ENCODE results near the gene PDE7B.

Gene PDE7B

DNA sequence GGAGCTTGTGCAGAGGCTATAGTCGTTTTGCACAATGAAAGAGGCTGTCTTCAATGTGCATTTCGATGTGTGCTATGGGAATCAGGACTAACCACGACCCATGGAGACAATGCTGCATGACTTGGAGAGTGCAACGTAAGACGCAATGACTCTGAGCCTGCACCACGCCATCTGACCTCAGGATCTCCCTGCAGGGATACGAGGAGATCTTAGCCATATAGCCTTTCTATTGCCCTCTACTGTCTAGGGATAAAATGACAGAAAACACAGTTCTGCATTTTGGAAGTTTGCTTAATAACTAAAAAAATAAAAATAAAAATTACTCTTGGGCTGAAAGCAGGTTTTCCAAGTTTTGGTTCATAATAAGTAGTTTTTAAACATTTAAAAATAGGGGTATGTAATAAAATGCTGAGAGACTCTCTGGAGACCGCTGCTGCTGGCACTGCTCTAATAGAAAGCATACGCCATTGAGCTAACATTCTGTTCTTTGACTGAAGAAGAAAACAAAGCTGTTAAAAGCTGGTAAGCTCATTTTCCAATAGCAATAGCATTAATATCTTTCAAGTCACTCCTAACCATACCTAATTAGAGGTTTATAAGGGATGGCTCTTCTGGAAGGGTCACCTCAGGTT is 87.2 kb downstream of the PDE7B start:
- DNase-seq = no peak

DNA sequence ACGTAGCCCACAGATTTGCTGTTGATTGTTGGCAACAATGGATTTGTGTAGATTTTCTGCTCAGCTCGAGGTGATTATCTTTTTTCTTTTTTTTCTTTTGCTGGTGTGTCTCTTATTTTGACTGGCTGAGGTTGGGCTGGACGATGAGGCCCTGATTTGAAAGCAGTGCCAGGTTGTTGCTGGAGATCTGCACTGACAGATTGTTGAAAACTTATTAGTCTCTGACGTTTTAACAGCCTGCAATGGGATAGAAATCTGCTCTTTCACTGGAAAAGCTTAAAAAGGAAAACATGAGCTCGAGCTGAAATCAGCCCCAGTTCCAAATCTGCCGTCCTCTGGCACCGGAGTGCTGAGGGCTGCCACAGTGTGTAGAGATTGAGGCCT is 87.7 kb downstream of the PDE7B start:
- no peak for DNase-seq

DNA sequence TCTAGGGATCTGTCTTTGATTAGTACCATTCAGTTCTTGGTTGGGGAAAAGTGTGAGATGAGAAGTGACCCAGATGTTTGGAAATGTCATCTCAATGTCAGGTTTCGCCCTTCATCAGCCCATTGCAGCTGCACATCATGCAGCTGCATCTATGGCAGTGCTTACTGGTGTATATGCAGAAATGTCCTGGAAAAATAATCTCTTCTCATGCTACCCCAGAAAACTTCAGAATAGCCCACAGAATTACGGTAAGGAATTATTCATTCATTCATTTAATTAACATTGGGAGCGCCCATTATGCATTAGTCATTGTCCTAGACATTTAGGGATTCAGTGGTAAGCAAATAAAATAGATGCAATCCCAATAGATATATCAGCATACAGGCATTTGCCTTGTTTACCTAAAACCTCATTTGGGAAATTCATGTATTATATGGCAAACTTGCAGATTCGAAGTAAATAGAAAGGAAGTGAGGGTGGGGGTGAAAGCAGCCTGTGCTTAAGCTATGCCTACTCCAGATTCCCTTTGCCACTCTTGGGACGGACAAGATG is 89.2 kb downstream of the PDE7B start:
- no peak for DNase-seq

DNA sequence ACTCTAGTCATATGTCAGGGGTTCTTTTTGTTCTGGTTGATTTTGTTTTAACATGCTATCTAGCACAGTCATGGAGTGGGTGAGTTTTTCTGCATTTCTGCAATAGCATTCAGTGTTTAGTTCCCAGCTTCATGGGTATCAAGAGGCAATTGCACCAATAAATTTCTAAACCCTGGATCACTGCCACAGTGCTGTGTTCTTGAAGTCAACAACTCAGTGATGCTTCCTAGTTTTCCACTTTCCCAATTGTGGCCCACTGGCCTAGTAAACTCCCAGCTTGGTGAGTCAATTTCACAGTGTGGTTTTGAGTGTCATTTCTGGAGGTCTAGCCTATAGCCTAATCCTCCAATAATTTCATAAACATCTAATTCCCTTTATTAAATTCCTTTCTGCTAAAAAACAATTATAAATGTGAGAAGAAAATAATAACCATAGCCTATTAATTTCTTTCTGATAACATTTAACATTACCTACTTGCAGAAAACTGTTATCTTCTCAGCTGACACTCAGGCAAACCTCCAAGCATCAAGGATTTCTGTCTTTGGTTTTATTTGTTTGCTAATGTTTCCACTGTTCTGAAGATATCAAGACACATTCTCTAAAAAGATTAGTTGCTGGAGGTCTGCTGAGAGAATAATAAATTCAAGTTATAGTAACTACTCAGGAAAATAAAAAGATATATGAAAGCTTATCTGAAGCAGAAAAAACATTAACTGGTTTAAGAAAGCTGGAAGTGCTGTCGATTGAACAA is 89.9 kb downstream of the PDE7B start:
- DNase-seq = no peak

DNA sequence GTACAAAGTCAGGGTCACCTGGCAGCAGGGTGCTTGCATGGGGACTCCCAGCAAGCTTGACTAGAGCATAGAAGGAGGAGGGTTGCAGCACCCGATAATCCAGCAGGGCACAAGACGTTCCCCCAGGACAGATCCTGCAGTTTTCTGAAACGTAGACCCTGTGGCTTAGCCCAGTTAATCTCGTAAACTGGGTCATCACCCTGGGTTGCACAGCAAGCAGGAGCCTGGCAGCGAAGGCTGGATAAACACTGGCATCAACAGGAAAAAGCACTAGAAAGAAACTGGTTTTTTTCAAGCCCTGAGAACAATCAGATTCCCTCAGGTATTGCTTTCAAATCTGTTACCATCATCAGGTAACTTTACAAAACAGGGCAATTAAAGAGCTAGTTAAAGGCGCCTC is 92.6 kb downstream of the PDE7B start:
- DNase-seq = no peak

DNA sequence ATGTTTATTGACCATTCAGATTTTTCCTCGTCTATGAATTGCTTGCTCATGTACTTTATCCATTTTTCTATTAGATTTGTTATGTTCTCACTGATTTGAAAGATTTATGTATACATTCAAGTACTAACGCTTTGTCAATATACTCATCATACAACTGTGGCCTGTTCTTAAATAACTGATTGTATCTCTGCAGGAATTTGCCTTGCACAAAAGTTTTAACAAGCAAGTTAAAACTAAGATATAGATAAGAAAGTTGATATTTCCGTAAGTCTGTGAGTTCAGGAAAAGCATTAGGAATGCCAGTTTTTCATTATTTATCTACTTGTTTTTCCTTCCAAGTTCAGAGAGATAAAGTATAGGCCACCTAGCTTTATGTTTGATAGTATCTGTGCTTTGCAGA is 95.2 kb downstream of the PDE7B start:
- no peak for DNase-seq

DNA sequence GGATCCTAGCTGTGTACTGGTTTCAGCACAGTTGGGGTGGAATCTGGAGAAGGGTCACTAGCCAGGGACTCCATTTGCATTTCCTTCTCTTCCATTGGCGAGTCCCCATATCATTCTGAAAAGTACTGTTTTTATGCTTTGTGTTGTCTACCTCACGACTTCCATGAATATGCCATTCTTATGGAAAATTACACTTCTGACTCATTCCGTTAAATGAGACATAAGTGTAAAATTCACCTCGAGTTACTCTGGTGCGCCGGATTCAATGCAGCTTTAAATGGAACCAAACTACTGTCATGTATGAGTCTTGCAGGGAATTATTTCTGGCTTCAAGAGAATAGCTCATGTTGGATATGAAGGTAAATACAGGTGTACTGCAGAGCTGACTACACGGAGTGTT is 99.2 kb downstream of the PDE7B start:
- no peak for DNase-seq

DNA sequence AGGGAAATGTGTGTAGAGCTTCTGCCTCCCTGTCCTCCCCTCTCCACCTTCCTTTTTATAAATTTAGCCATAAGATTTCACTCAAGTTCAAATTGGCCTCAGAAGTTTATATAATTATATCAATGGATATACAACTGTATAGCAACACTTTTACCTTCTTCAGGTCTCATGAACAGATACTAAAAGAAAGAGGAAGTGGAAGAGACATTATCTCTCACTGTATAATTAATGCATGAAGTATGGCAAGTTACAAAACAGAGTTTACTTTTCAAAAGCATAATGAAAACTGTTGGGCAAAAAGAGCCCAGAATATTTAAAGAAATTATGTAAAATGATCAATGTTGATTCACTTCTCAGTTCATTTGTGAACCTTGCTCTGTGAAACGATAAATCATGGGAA is 99.7 kb downstream of the PDE7B start:
- DNase-seq = no peak

DNA sequence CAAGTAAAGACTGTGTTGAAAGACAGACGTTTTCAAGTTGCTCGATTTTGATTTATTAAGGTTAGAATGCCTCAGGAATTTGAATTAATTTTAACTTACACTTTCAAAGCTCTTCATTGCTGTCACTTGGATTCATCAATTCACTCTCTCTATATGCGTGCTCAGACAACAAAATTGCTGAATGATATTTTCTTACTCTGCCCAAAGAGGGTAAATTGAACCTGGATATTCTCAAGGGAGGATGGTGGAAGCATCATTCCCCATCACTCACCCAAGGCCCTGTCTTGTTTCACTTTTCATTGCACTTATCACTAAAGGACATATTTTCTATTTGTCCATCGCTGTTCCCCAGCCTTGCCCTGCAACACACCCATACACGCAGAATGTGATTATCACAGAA is 102.3 kb downstream of the PDE7B start:
- no peak for DNase-seq

DNA sequence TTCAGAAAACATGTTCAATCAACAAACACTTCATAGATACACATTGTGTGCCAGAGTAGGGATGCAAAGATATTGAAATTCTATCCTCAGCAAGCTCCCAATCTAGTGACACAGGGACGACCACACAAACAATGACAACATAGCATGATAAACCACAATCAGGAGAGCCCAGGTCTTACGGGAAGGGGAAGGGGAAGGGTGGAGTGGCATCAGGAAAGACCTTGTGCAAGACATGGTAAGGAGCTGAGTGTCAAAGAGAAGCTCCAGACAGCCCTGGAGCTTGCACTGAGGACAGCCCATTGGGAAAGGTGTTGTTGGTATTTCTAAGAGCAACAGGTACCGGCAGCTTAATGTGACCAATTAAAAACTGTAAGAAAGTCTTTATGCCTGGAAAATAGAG is 103.6 kb downstream of the PDE7B start:
- DNase-seq = no peak

DNA sequence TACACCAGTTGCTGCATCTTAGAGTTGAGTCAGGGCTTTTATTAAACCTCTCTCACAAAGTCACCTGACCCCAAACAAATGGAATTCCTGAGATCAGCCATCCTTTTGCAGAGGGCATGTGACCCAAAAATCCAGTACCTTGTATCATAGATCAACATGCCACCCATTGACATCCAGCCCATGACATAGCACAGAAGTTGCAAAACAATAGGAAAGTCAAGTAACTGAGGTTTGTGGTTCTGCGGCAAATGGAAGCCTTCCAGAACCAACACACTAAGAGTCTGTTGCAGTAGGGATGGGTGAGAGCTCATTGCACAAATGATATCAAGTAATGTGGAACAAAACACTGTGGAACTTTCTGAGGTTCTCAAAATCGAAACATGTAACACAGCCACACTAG is 111.2 kb downstream of the PDE7B start:
- no peak for DNase-seq

DNA sequence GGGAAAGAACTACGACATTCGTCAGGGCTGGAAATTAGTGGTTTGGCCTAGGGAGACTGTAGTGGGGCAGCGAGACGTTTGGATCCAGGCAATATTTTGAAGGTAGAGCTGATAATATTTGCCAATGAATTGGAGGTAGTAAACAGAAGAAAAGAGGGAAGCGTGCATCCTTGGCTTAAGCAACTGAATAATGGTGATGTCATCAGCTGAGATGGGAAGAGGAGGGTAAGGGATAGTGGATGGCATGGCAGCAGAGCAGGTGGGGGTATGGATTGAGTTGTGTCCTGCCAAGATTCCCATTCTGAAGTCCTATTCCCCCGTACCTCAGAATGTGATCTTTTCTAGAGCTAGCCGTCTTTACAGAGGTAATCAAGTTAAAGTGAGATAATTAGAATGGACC is 119.2 kb downstream of the PDE7B start:
- DNase-seq = no peak

DNA sequence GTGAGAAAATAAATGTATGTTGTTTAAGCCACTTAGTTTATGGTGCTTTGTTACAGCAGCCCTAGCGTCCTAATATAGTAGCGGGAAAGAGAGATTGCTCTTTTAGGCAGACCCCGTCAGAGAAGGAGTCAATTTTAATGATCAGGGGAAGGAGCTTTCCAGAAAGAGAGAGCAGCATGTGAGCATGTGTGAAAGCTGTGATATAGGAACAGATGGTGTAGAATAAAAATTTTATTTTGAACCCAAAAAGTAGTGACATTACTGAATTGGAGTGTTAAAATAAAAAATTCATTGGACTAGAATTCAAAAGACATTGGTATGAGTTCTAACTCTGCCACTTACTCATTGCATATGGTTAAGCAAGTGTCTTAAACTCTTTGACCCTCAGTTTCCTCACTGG is 119.8 kb downstream of the PDE7B start:
- no peak for DNase-seq

DNA sequence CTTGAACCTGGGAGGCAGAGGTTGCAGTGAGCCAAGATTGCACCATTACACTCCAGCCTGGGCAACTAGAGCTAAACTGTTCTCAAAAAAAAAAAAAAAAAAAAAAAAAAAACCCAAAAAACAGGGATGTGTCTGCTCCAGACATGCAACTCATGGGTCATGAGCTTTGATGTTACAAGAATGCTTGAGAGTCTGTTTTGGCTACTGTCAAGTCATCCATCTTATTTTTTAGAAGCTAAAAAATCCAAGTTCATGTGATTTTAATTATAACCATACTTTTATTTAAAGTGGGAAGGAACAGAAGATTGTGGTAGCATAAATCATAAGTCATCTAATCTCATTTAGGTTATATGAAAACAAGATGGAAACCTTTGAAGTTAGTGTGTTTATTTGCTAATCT is 120.6 kb downstream of the PDE7B start:
- no peak for DNase-seq

DNA sequence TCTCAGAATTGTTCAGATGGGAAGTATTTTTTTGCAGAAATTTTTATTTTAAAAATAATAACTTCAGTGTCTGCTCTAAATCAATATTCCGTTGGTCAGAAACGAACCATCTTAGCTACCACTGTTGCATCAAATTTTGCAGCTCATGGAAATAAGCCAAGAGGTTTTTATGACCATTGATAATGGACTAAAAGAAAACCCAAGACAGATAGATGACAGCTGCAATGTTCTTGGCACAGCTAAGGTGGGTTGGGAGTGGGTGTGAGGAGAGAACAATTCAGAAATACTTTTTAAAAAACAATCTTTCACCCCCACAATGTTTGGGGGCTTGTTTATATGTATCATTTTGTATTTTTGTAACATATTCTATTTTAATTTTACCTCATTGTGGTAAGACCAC is 121.1 kb downstream of the PDE7B start:
- no peak for DNase-seq

DNA sequence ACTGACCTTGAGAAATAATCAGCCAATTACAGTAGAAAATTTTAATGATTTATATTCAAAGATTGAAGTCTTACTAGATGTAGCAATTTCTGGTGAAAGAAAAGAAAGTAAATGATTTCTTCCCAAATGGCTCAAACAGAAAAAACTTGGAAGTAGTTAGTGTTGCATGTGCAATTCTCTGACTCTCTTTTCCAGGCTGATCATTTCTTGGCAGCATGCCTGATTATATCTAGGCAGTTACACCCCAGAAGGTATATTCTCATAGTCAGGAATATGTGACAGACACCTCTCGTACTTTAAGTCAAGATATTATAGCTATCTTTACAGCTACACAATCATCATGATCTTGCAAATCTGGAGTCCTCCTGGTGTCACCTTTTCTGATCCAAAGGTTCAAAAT is 122.9 kb downstream of the PDE7B start:
- DNase-seq = no peak

DNA sequence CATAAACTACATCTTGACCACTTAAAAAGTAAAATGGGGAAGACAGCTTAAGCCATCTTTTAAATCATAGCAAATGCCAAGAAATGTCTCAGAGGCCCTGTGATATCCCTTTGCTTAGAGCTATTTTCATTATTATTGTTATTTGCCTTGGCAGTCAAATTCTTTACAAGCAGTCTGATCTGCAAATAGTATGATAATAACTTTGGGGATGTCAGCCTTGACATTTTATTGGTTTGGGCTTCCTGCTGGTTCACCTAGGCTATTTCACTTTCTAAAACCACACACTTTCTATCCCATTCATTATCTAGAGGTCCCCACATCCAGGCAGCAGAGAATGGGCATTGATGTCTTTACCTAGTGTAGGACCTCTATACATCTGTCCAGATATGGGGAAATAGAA is 125.1 kb downstream of the PDE7B start:
- DNase-seq = no peak

DNA sequence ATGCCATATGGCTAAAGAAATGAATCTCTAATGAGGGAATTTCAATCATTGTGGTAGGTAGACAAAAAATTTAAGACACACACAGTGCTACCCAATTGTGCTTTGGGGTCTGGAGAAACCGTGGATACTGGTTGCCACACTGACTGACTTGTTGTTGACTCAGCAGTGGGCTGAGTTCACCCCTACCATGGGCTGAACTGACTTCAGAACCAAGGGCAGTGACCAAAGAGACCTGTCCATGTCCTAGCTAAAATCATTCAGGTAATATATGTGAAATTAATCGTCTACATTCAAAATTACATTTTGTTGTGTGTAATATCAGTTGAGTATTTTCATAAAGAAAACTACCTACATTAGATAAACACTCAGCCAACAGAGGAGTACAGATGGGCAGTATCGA is 131.6 kb downstream of the PDE7B start:
- no peak for DNase-seq

DNA sequence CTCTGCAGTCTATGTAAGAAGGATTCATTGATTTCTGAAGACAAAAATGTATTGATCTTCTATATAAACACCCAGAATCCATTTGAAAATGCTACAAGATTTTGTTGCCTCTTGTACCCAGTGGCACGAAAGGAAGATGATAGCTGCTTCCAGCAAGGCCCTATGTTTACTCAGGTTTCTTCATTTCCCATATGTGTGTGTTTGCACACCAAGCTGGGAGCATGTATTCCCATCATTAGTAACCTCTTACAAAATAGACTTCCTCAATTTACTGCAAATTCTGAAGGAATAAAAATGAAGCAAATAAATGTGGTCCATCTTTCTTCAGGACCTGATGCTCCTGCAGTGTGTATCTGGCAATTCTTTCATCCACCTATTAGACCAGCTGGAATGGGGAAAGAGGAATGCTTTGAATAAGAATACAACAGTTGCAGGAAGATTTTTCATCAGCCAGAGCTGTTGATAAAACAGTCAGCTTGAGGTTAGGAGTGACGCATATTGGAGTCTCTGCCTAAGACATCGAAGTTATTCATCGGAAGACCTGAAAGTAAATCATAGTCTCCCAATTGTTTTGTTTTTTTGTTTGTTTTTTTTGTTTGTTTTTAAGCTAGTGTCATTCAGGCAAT is 132.3 kb downstream of the PDE7B start:
- DNase-seq = no peak

DNA sequence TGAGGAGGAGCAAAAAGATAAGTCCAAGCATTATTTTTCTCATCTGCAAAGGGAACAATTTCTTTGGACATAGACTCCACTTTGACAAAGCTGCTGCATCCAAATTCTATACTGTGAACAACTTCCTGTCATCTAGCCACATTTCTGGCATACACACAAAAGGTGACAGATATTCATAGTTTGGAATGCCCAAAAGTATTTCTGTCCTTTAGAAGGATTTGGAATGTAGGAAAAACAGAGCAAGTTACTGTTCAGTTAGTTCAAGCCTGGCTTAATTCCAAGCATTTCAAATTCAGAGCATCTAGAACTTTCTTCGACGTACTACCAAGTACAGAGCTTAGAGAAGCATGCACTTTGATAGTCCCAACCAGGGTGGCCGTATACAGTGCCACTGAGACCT is 134.0 kb downstream of the PDE7B start:
- no peak for DNase-seq

DNA sequence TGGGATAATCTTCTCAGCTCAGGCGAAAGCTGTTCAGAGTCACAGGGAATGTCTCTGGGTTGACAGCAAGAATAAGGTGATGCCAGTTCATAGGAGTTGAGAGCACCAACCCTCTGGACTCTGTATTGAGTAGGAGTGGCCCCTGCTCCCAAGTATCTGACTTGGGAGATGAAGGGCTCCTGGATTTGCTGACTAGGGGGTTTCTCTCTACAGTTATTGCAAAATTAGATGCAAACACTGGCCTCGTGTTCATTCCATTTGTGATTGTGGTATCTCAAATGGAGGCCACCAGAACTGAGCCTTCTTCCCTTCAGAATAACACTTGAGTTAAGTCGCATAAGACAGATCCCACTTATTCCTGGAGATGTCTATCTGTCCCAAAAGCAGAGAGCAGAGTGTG is 135.7 kb downstream of the PDE7B start:
- DNase-seq = no peak

DNA sequence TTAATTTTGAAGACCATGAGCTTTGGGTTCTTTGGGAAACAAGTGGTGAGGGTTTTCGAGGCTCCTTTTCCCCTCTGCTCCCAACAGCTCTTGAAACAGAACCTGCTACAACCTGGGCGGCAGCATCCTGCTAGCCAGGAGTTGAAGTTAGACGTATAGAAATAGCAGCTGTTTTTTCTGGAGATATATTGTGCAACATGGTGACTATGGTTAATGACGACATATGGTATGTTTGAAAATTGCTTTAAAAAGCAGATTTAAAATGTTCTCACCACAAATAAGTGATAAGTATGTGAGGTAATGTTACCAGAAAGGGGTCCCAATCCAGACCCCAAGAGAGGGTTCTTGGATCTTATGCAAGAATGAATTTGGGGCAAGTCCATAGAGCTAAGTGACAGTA is 138.9 kb downstream of the PDE7B start:
- no peak for DNase-seq

DNA sequence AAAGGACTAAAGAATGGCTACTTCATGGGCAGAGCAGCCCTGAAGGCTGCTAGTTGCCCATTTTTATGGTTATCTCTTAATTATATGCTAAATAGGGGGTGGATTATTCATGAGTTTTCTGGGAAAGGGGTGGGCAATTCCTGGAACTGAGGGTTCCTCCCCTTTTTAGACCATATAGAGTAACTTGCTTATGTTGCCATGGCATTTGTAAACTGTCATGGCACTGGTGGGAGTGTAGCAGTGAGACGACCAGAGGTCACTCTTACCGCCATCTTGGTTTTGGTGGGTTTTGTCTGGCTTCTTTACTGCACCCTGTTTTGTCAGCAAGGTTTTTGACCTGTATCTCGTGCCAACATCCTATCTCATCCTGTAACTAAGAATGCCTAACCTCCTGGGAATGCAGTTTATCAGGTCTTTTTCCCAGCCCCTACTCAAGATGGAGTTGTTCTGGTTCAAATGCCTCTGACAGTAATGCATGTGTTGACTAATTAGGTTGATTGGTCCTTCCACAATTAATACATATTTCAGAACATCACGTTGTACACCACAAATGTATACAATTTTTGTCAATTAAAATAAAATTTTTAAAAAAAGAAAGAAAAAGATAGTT is 139.5 kb downstream of the PDE7B start:
- no peak for DNase-seq

DNA sequence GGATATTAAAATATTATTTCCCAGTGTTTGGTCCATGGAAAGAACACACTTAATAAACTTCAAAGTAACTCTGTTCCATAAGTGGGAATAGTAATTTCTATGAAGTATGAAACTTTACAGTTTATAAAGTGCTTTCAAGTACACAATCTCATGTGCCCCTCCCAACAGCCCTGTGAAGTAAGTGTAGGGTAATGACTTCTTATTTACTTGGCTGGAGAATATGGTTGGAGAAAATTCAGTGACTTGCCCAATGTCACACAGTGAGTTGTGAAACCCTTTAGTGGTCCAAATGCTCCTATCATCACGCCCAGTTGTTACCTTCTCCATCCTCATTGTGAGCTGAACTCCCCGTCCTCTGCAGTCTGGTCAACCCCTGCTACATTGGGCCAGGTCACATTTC is 141.2 kb downstream of the PDE7B start:
- DNase-seq = no peak
